IPS-NIHi11 (cell line): ENCODE data around the gene DCPS.
A peak's percentile ranks its signal among the peaks of the same experiment; 100 is the strongest.
"Not testable (repeated sequence)": the region's sequence is repeated elsewhere in the genome, so short reads cannot be mapped to it uniquely, and the experiment has no call there.

ENCODE experiments used
- DNase-seq: peaks from one replicate; pipeline ENCODE4 v3.0.0; 2012; ENCODE audit warnings: mixed read lengths, low spot score

DCPS gene

GRCh38 chr11:126345759-126346585, 42.1 kb downstream of the DCPS start:
- DNase-seq, result no peak

GRCh38 chr11:126346586-126346940, 42.7 kb downstream of the DCPS start:
- no peak for DNase-seq

GRCh38 chr11:126346946-126347345, 43.1 kb downstream of the DCPS start:
- not testable (repeated sequence) for DNase-seq

GRCh38 chr11:126347751-126348668, 44.1 kb downstream of the DCPS start:
- DNase-seq, result no peak

GRCh38 chr11:126348806-126349582, 45.1 kb downstream of the DCPS start:
- DNase-seq, result no peak

GRCh38 chr11:126350836-126351235, 47.0 kb downstream of the DCPS start:
- no peak for DNase-seq

- no peak for DNase-seq
These were observed 48.3 kb downstream of the DCPS start for GRCh38 chr11:126352163-126352562.

- DNase-seq, result no peak
These were observed 49.3 kb downstream of the DCPS start for GRCh38 chr11:126352934-126353801.

GRCh38 chr11:126354631-126355323, 50.9 kb downstream of the DCPS start:
- DNase-seq, result no peak

- DNase-seq, result peak; percentile 99
These were observed 51.6 kb downstream of the DCPS start, which contains the start of gene ST3GAL4 for GRCh38 chr11:126355324-126355925. Gene ST3GAL4, plus strand, starts transcription at chr11:126355686. Its CDS starts 50,470 bp downstream, at chr11:126406156.

GRCh38 chr11:126355926-126356897, 52.4 kb downstream of the DCPS start:
- DNase-seq, result peak; percentile 52

GRCh38 chr11:126357055-126357962, 53.4 kb downstream of the DCPS start:
- DNase-seq, result no peak

GRCh38 chr11:126357969-126358762, 54.3 kb downstream of the DCPS start:
- no peak for DNase-seq

- no peak for DNase-seq
These were observed 54.9 kb downstream of the DCPS start for GRCh38 chr11:126358763-126359160.

GRCh38 chr11:126359431-126360048, 55.7 kb downstream of the DCPS start:
- DNase-seq, result no peak

- DNase-seq, result no peak
These were observed 56.2 kb downstream of the DCPS start for GRCh38 chr11:126360049-126360446.
